ENCODE measurements around the gene TIMP1. TPM values are rescaled to one million over a fixed set of nuclear protein-coding genes. Genes with fewer than 3 reads are reported as not detected.

Gene TIMP1
- total RNA-seq, 2 experiments from 2014 or later = 2.7 to 3.2 TPM

DNA sequence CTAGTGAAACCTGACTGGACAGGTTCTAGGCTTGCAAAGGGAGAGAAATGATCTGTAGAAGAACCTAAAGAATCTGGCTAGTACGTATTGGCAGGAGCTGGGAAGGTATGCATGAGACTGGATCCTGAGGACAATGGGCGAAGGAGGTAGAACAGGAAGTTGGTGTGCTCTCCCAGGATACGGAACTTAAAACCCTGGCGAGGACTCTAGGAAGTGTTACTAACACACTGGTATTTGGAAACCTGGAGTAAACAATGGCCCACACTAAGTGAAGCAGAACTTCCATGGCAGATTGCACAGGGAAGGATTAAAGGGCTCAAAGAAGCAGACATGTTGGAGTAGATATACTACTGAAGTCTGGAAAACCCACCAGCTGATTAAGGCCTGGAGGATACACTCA, 28.3 kb downstream of the TIMP1 start:
- Mint-ChIP-seq H3K9me3 (no peaks in the 10 kb centered on the region), H3K4me1 (peaks cover 3% of the 10 kb centered on the region), H3K27ac (no peak overlapping the region), H3K4me3 (no peak overlapping the region), H3K36me3 (no peaks in the 10 kb centered on the region), H3K27me3 (peaks cover 5% of the 10 kb centered on the region)
- DNase-seq = no peak

DNA sequence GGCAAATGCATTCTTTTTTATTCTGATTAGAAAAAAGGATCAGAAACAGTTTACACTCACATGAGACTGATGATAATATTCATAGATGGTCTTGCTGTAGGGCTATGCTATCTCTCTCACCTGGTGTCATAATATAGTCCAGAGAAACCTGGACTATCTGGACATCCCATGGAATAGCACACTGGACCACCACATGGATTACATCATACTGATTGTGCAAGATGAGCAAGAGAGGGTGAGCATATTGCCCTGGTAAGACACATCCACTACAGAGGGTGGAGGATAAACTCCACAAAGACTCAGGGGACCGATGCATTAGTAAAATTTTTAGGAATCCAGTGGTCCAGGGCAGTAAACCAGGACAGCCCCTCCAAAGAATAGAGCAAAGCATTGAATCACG, 29.3 kb downstream of the TIMP1 start:
- no peaks in the 10 kb centered on the region for H3K9me3 Mint-ChIP-seq

DNA sequence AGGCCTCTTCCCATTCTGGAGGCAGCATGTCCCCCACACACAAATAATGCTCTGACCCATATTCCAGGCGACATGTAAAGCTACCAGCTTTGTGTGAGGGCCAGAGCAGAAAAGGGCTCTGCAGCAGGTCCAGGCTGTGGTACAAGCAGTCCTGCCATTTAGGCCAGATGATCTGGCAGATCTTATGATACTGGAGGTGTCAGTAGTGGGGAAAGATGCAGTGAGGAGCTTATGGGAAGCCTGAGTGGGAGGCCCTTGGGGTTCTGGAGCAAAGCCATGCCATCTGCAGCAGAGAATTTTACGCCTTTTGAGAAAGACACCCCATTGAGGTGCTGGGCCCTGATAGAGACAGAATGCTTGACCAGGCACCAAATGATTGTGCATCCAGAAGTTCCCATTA, 29.7 kb downstream of the TIMP1 start:
- Mint-ChIP-seq H3K36me3 (no peaks in the 10 kb centered on the region), H3K4me1 (peaks cover 3% of the 10 kb centered on the region), H3K4me3 (no peak overlapping the region), H3K27me3 (peaks cover 5% of the 10 kb centered on the region), H3K27ac (no peak overlapping the region), H3K9me3 (no peaks in the 10 kb centered on the region)
- DNase-seq = no peak

More for the DNA sequence above, 29.3 kb downstream of the TIMP1 start:
- DNase-seq = no peak
- Mint-ChIP-seq H3K4me1 (peaks cover 3% of the 10 kb centered on the region), H3K4me3 (no peak overlapping the region), H3K36me3 (no peaks in the 10 kb centered on the region), H3K27me3 (peaks cover 5% of the 10 kb centered on the region), H3K27ac (no peak overlapping the region)

DNA sequence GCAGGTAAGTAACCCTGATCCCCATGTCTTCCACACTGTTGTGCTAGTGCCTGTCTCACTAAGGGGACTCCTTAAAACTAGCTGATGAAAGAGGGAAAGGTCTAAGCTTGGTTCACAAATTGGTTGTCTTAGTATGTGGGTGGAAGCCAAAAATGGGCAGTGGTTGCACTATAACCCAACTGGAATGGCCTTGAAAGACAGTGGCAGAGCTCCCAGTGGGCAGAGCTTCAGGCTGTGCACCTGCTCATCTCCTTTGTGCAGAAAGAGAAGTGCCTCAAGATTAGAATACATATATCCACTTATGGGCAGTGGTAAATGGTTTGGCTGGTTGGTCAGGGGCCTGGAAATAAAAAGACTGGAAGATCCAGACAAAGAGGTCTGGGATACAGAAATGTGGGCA, 30.2 kb downstream of the TIMP1 start:
- peaks cover 3% of the 10 kb centered on the region for H3K4me1 Mint-ChIP-seq
- H3K4me3 Mint-ChIP-seq = no peak overlapping the region
- no peak overlapping the region for H3K27ac Mint-ChIP-seq
- H3K27me3 Mint-ChIP-seq = peaks cover 6% of the 10 kb centered on the region
- H3K36me3 Mint-ChIP-seq = no peaks in the 10 kb centered on the region
- H3K9me3 Mint-ChIP-seq = no peaks in the 10 kb centered on the region
- no peak for DNase-seq

DNA sequence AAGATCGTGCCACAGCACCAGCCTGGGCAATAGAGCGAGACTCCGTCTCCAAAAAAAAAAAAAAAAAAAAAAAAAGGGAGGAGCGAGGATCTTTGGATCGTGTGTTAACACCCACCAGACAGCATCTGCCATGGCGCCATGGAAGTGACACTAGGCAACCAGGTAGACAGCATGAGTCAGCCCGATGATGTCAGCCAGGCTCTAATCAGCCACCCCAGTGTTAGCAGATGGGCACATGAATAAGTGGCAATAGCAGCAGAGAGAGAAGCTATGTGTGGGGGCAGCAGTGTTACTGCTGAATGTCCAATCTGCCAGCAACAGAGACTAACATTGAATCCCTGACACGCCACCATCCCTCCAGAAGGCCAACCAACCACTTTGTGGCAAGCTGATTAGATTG, 30.8 kb downstream of the TIMP1 start:
- no peak overlapping the region for H3K4me3 Mint-ChIP-seq
- peaks cover 11% of the 10 kb centered on the region for H3K27me3 Mint-ChIP-seq
- H3K36me3 Mint-ChIP-seq = no peaks in the 10 kb centered on the region
- no peak for DNase-seq
- H3K4me1 Mint-ChIP-seq = peaks cover 3% of the 10 kb centered on the region
- no peak overlapping the region for H3K27ac Mint-ChIP-seq
- H3K9me3 Mint-ChIP-seq = no peaks in the 10 kb centered on the region

DNA sequence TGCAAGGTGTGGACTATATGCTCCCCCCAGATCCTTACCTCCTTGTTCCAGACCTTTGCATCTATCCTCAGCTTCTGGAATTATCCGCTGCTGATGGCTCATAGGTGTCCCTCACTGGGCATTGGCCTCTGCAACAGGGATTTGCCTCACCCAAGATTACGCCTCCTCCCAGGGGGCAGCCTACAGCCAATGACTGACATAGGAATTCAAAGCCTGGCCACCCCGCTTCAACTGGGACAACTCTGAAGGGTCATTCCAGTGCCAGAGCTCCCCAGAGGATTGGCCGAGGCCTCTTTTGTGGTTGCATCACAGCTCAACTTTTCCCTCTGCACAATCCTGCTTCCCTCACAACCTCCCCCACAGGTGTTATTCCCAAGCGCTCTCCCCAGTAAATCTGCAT, 32.4 kb downstream of the TIMP1 start:
- no peaks in the 10 kb centered on the region for H3K4me1 Mint-ChIP-seq
- DNase-seq = no peak
- H3K4me3 Mint-ChIP-seq = no peak overlapping the region
- H3K27ac Mint-ChIP-seq = no peak overlapping the region
- H3K9me3 Mint-ChIP-seq = no peaks in the 10 kb centered on the region
- H3K27me3 Mint-ChIP-seq = peaks cover 15% of the 10 kb centered on the region
- H3K36me3 Mint-ChIP-seq = no peaks in the 10 kb centered on the region

DNA sequence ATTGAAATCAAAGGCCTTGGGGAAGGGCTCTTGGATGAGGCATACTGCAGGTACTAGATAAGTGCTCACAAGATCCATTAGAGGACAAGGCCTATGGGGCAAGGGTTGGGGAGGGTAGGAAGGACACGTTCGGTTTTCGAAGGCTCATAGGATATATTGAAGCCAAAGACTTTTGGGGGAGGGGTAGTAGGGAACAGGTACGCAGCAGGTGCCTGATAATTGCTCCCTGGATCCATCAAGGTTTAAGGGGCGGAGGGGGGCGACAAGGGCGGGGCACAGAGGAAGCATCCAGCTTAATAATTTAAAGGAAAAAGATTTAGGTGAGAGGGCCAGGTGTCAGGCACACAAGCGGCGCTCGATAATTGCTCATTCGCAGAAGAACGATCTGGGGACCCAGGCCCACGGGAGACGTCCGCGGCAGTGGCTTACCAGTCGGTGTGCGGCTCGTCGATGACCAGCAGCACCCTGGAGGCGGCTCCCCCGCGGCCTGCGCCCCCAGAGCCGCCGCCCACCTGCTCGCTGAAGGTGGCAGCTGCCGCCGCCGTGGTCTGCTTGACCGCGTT, 36.8 kb downstream of the TIMP1 start:
- H3K4me1 Mint-ChIP-seq = peaks cover 8% of the 10 kb centered on the region
- H3K27me3 Mint-ChIP-seq = peaks cover 19% of the 10 kb centered on the region
- peak overlapping the region; percentile 57 for H3K4me3 Mint-ChIP-seq
- H3K36me3 Mint-ChIP-seq = no peaks in the 10 kb centered on the region
- no peak for DNase-seq
- no peaks in the 10 kb centered on the region for H3K9me3 Mint-ChIP-seq
- no peak overlapping the region for H3K27ac Mint-ChIP-seq

DNA sequence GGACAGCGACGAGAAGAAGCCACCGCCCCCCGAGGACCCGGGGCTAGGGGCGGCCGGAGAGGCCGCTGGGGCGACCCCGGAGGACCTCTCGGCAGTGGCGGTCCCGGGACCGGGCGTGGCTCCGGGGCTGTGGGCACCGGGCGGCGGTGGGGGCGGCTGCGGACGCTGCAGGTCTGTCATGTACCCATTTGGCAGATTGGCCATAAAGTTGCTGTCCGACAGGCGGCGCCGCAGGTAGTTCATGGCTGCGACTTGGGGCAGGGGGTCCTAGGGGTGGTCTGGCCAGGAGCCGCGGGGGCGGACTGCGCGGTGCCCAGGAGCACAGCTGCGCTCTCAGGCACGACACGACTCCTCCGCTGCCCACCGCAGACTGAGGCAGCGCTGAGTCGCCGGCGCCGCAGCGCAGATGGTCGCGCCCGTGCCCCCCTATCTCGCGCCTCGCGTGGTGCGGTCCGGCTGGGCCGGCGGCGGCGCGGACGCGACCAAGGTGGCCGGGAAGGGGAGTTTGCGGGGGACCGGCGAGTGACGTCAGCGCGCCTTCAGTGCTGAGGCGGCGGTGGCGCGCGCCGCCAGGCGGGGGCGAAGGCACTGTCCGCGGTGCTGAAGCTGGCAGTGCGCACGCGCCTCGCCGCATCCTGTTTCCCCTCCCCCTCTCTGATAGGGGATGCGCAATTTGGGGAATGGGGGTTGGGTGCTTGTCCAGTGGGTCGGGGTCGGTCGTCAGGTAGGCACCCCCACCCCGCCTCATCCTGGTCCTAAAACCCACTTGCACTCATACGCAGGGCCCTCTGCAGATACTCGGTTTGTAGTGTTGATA, 37.5 kb downstream of the TIMP1 start, which contains the start of gene SYN1:
TSS of gene SYN1 (minus strand) at position 372 of the 817 bp plus-strand sequence. CDS start at position 243, 129 bp downstream.
- Mint-ChIP-seq H3K36me3 (no peaks in the 10 kb centered on the region), H3K9me3 (no peaks in the 10 kb centered on the region), H3K27ac (no peak within 1 kb of the TSS), H3K4me3 (peak within 1 kb of the TSS; percentile 57), H3K27me3 (peaks cover 19% of the 10 kb centered on the region), H3K4me1 (peaks cover 11% of the 10 kb centered on the region)
- peak; percentile 86 for DNase-seq

DNA sequence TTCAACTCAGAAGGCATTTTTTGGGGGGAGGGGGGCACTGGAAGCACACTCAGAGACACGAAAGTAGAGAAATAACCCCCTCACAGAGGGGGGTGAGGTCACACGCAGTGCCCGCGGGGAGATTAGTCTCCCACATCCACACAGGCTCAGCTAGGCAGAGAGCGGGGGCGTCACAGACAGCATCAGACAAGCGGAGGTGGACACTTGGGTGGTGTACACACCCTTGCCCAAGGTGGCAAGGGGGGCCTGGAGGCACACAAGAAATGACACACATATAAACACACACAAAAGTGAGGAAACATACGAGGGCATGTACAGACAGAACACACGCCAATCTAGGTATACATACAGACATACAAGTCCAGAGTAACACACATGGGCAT, 38.1 kb downstream of the TIMP1 start:
- Mint-ChIP-seq H3K27me3 (peaks cover 19% of the 10 kb centered on the region), H3K36me3 (no peaks in the 10 kb centered on the region), H3K9me3 (no peaks in the 10 kb centered on the region), H3K27ac (no peak overlapping the region), H3K4me1 (peaks cover 11% of the 10 kb centered on the region), H3K4me3 (no peak overlapping the region)
- DNase-seq = no peak

DNA sequence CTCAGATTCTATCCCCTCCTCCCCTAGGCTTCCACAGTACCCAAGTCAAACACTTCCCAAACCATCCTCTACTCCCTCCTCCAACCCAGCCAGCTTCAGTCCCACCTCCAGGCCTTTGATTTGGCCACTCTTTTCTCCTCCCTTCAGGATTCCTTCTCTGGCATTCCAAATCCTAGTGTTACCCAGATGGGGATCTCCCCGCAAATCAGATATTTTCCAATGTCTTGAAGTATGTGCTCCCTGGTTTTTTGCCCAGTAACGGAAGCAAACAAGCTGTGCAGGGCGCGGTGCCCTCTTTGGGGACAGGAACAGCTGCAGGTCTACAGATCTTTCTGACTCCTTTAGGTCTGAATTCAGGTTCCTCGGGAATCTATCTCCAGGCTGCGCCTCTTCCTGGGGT, 39.6 kb downstream of the TIMP1 start:
- Mint-ChIP-seq H3K27ac (no peak overlapping the region), H3K36me3 (no peaks in the 10 kb centered on the region), H3K4me3 (no peak overlapping the region)

DNA sequence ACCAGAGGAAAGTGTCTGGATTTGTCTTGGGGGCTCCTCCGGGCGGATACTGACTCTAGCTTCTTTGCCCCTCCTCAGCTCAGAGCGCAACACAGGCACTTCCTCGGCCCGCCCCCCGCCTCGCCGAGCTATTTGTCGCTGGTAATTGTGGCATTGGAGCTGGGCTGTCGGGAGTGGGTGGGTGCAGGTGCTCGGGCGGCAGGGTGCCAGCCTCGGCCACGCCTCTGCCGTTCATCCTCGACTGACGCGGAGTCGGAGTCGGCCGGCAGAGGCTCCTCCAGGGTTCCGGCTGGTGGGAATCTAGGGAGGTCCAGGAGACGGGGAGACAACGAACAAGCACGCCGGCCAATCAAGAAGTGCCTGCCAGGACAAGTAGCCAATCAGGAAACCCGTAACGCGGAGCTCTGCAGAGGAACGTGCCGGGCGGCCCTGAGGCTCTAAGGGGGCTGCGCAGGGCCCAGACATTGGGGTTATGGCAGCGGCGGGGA, 41.3 kb downstream of the TIMP1 start:
- Mint-ChIP-seq H3K4me3 (peak overlapping the region; percentile 77), H3K36me3 (no peaks in the 10 kb centered on the region), H3K4me1 (peaks cover 12% of the 10 kb centered on the region), H3K27ac (no peak overlapping the region), H3K27me3 (peaks cover 7% of the 10 kb centered on the region), H3K9me3 (no peaks in the 10 kb centered on the region)
- DNase-seq = peak; percentile 38

More for the DNA sequence above, 39.6 kb downstream of the TIMP1 start:
- Mint-ChIP-seq H3K9me3 (no peaks in the 10 kb centered on the region), H3K27me3 (peaks cover 19% of the 10 kb centered on the region), H3K4me1 (peaks cover 11% of the 10 kb centered on the region)
- no peak for DNase-seq

DNA sequence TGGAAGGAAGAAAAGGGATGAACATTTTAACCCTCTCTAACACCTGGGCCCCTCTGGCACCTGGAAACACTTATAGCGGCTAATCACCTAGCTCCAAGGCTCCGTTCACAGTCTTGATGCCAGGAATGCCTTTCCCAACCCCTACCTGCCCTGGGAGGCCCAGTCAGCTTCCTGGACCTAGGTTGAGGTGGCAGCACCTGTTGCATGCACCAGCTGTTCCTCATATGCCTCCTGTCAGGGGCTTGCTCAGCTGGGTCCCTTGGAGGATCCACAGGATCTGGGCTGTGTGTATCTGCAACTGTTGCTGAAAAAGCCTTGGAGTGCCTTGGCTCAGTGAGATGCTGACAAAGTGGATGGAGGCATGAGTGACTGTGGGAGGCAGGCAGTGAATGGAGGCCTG, 43.1 kb downstream of the TIMP1 start:
- H3K27ac Mint-ChIP-seq = no peak overlapping the region
- peaks cover 4% of the 10 kb centered on the region for H3K27me3 Mint-ChIP-seq
- no peaks in the 10 kb centered on the region for H3K36me3 Mint-ChIP-seq
- H3K4me1 Mint-ChIP-seq = peaks cover 24% of the 10 kb centered on the region
- H3K9me3 Mint-ChIP-seq = no peaks in the 10 kb centered on the region
- DNase-seq = no peak
- H3K4me3 Mint-ChIP-seq = no peak overlapping the region

DNA sequence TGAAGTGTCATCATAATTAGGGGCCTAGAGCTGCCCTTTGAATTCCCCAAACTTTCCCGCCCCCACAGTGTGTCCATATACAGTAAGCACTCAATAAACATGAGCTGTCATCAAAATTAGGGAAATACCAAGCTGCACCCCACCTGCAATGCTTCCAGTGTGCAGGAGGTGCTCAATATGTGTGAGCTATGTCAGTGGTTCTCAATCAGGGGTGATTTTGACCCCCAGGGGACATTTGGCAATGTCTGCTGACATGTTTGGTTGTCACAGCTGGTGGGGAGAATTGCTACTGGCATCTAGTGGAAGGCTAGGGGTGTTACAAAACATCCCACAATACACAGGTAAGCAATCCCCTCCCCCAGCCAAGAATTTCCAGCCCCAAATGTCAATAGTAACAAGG, 46.7 kb downstream of the TIMP1 start:
- no peaks in the 10 kb centered on the region for H3K9me3 Mint-ChIP-seq
- no peak overlapping the region for H3K27ac Mint-ChIP-seq
- H3K4me1 Mint-ChIP-seq = peaks cover 17% of the 10 kb centered on the region
- DNase-seq = no peak
- no peaks in the 10 kb centered on the region for H3K36me3 Mint-ChIP-seq
- no peaks in the 10 kb centered on the region for H3K27me3 Mint-ChIP-seq
- H3K4me3 Mint-ChIP-seq = peak overlapping the region; percentile 42

DNA sequence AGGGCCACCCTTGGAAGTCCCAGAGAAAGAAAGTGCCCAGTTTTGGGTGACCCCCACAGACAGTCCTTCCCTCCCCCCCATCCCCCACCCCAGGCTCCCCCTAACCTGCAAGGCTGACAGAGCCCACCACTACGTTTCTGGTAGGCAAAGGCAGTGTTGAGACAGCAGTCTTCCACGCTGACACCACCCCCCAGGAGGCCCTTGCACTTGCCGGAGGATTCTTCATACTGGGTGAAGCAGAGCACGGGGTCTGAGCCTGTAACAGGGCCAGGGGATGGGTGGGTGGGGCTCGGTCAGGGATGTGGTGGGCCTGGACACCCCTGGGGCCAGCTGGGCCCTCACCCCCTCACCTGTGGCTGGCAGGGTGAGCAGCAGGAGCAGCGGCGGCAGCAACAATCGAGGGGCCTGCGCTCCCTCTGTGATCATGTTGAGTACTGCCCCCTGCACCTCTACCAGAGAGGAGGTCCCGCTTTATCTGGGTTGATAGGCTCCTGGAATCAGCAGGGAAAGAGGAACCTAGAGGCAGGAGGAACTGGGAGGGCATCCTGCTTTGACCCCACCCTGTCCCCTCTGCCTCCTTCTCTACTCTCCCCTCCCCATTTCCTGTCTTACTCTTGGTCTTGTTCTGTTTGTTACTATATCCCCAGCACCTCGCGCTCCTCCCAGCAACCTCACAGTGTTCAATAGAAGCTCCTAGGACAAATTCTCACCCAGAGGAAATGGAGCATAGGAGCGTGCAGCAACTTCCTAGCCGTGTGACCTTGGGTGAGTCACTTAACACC, 47.4 kb downstream of the TIMP1 start, which contains the start of gene CFP:
TSS of gene CFP (minus strand) at position 512 of the 782 bp plus-strand sequence. CDS start at position 426, 86 bp downstream.
- no peak for DNase-seq
- Mint-ChIP-seq H3K27ac (peak within 1 kb of the TSS; percentile 76), H3K4me3 (peak within 1 kb of the TSS; percentile 42), H3K9me3 (no peaks in the 10 kb centered on the region), H3K4me1 (peaks cover 14% of the 10 kb centered on the region), H3K36me3 (no peaks in the 10 kb centered on the region), H3K27me3 (no peaks in the 10 kb centered on the region)

DNA sequence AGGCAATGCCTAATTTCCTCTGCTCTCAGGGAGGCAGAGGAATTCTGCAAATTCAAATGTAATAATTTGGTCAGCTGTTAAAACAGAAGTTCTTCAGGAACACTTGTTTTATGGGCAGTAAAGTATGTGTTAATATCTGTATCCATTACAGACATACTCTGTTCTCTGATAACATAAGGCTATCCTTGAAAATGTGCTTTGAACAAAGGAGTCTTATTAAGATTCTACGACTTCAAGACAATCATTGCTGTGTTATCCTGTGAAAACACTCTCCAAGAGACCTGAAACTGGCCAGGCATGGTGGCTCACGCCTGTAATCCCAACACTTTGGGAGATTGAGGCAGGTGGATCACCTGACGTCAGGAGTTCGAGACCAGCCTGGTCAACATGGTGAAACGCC, 49.4 kb downstream of the TIMP1 start:
- no peak for DNase-seq
- Mint-ChIP-seq H3K36me3 (peaks cover 2% of the 10 kb centered on the region), H3K27ac (no peak overlapping the region), H3K9me3 (no peaks in the 10 kb centered on the region), H3K27me3 (no peaks in the 10 kb centered on the region), H3K4me1 (peaks cover 14% of the 10 kb centered on the region), H3K4me3 (no peak overlapping the region)

Measured in activated naive CD8-positive, alpha-beta T cell treated with anti-CD3 and anti-CD28 coated beads for 36 hours (primary cell).